A204.1 (cell line): ENCODE data around the gene GZMH.
"Not testable (repeated sequence)": the region's sequence is repeated elsewhere in the genome, so short reads cannot be mapped to it uniquely, and the experiment has no call there.

Experiments
- FAIRE-seq: peaks from 2 replicates; lab custom pipeline; 2012; peaks lifted over from hg19 to GRCh38; lab: Jason Lieb, UNC

The GZMH gene

DNA sequence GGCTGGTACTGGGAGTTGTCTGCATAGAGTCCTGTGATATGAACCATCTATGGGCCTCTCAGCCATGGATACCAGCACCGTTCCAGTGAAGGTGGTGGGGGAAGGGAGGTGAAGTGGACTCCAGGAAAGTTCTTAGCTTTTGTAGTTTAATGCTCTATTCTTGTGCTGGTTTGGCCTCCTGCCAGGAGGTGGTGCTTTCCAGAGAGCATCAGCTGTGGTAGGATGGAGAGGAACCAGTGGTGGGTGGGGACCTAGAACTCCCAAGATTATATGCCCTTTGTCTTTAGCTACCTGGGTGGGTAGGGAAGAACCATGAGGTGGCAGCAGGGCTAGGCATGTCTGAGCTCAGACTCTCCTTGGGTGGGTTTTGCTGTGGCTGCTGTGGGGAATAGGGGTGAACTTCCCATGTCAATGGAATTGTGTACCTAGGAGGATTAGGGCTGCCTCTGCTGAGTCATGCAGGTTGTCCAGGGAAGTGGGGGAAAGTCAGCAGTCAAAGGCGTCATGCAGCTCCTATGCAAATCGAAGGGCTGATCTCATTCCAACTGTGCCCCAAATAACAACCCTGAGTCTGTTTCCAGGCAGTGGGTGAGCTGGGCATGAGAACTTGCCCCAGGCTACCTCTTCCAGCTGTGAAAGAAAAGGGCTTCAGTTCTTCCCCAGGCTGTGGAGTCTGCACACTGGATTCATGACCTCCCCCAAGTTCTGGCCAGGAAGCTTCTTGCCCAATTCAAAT is 14.2 kb downstream of the GZMH start:
- no peak for FAIRE-seq

DNA sequence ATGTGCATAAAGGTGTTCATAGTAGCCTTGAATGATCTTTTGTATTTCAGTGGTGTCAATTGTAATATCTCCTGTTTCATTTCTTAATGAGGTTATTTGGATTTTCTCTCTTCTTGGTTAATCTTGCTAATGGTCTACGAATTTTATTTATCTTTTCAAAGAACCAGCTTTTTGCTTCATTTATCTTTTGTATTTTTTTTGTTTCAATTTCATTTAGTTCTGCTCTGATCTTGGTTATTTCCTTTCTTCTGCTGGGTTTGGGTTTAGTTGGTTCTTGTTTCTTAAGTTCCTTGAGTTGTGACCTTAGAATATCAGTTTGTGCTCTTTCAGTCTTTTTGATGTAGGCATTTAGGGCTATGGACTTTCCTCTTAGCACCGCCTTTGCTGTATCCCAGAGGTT is 18.5 kb downstream of the GZMH start:
- FAIRE-seq, result not testable (repeated sequence)

DNA sequence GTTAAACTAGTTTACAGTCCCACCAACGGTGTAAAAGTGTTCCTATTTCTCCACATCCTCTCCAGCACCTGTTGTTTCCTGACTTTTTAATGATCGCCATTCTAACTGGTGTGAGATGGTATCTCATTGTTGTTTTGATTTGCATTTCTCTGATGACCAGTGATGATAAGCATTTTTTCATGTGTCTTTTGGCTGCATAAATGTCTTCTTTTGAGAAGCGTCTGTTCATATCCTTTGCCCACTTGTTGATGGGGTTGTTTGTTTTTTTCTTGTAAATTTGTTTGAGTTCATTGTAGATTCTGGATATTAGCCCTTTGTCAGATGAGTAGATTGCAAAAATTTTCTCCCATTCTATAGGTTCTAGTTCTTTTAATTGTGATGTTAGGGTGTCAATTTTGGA is 25.1 kb downstream of the GZMH start:
- not testable (repeated sequence) for FAIRE-seq

DNA sequence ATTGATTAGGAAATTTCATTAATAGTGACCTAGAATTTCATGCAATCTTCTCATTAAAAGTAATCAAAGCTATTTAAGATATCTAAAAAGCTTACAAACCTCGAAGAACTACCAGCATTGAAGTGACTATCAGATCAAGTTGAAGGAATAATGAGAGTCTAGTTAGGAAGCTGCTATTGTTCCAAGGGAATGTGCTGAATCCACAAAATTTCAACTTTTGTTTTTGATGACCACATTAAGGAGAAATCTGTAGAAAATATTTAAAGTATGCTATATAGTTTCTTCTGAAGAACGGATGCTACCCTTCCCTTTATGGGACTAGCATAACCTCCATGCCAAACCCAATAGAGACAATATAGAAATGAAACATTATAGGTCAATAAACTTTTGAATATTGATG is 30.9 kb downstream of the GZMH start:
- FAIRE-seq, result no peak

DNA sequence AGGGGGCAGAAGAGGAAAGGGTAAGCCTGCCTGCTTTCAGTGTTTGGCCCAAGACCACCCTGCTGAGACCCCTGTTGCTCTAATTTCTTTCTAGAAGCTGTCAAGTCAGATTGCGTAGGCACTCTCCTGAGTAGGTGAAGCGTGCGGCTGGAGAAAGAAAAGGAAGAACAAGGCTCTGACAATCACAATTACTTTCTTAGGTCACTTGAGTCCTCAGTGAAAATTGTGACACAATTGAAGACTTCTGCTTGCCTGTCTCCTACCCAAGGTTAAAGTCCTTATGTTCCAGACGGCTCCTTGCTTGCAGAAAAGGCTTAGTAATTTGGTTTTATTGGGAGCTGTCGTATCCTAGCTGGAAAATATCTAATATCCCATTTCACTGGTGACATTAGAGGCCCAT is 32.7 kb downstream of the GZMH start:
- no peak for FAIRE-seq

DNA sequence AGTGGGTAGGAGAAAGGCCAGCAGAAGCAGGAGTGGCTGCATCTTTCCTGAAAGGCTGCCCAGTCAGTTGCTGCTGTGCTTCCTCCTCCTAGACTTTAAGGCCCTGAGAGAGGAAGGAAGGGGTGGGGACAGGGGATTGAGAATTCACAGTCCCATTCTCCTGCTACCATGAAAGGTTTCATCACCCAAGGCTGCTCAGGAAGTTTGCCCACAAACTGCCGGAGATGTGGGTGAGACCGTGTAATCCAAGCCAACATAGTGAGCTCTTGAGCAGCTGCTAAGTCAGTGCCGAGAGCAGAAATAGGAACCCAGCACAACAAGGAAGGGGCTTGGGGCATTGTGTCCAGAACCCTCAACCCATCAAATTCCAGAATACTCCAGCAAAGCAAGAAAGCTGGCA is 33.3 kb downstream of the GZMH start, which contains the start of gene CTSG:
Gene CTSG (minus strand): TSS at position 69 of the 400 bp plus-strand sequence. CDS start 27 bp downstream, at position 42.
- no peak for FAIRE-seq

DNA sequence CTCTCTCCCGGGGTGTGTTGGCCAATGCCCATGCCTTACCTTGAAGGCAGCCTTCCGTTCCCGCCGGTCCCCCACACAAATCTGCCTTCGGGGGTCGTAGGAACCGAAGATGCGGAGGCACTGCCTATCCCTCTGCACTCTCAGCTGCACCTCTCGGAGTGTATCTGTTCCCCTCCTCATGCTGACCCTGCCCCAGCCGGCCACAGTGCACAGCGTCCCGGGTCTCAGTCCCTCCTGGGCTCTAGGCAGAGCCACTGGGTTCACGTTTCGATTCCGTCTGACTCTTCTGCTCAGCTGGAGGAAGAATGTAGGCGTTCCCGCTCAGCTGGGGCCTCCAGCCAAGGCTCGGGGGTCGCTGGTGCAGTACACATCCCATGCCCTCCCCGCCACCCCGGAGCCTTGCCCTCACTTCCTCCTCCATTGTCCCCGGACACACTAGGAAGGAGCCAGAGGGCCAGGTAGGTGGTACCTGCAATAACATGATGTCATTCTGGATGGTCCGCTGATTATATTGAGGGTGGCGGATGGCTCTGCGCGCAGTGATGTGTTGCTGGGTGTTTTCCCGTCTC is 35.2 kb downstream of the GZMH start:
- FAIRE-seq, result no peak

DNA sequence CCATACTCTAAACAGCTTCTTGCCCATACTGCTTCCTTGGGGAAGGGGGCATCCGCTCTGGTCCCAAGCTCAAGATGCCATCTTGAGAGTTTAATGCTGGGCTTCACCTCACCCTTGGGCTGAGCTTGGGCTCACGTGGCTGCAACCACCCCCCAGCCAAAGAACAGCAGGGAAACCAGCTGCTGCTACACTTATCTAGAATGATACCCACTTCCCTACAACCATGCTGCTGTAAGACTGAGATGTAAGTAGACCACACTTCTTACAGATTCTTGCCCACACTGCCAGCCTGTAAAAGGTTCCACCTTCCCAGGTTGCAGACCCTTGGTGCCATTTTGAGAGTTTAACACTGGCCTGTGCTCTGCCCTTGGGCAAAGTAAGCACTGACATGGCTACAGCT is 43.2 kb downstream of the GZMH start:
- FAIRE-seq, result no peak

DNA sequence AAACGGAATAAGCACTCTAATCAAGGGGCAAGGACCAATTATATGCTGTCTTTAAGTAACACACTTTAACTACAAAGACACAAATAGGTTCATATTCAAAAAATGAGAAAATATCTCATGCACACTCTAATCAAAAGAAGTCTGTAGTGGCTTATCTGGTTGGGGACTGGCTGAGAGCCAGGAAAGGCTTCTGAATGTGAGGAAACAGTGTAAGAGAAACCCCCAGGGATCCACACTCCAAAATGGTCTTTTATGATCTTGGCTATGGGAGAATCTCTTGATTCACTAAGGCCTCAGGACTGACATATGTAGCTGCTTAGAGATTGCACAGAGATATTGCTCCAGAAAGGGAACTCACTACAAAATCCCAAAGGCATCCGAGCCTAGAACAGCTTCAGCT is 43.7 kb downstream of the GZMH start:
- FAIRE-seq, result no peak

DNA sequence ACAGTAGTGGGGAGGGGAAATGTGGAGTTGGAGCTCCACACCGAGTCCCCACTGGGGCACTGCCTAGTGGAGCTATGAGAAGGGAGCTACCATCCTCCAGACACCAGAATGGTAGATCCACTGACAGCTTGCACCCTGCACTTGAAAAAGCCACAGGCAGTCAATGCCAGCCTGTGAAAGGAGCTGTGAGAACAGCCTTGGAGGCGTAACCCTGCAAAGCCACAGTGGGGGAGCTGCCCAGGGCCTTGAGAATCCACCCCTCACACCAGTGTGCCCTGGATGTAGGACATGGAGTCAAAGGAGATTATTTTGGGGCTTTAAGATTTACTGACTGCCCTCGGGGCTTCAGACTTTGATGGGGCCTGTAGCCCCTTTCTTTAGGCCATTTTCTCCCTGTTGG is 46.0 kb downstream of the GZMH start:
- FAIRE-seq, result no peak

DNA sequence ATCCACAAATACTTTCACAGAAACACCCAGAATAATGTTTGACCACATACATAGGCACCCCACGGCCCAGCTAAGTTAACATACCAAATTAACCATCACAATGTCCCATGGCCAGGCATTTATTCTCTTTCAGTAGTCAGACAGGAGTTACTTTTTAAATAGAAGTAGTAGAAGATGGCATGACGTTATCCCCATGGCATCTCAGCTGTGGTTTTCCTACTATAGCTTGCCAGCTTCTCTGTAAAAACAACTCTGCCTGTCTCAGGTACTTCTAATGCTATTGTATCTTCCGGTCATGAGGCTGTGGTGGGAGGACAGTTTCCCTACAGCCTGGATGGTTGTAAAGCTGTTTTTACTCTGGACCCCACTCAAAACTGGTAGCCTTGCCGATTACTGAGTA is 52.7 kb downstream of the GZMH start:
- no peak for FAIRE-seq
